ENCODE measurements around the gene ITPRIPL2.

ITPRIPL2 gene

DNA sequence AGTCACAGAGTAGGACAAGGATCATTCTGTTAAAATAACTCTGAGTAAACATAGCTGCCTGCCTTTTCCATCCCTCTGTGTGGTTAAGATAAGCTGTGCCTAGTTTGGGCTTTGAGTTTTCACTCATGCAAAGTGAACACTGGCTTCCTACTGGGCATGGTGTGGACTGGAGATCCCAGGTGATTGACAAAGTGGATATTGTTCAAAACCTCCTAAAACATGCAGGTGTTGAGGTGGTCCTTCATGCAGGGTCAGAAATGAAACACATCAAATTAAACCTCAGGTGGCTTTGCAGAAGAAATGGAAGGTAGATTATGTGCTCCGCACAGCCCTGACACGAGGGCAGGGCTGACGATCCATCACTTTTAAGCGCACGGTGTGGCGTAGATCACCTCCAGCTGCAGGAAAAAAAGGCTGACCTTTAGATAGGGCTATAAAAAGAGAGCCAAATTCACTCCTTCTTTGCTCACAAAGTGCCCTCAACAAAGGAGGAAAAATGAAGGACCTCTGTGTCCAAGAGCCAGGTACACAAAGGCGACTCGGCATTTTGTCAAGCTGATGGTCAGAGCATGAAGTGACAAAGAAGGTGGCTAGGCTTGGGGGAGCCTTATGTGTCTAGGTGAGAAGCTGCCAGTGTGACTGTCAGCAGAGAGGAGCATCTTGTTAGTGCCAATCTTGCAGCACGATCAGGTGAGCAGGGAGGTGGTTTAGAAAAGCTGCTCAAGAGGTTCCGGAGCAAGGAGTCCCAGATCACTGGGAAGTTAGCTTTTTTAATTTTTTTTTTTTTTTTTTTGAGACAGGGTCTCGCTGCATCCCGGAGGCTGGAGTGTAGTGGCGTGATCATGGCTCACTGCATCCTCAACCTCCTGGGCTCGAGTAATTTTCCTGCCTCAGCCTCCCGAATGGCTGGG is 19.9 kb upstream of the ITPRIPL2 start:
- no peak for DNase-seq

DNA sequence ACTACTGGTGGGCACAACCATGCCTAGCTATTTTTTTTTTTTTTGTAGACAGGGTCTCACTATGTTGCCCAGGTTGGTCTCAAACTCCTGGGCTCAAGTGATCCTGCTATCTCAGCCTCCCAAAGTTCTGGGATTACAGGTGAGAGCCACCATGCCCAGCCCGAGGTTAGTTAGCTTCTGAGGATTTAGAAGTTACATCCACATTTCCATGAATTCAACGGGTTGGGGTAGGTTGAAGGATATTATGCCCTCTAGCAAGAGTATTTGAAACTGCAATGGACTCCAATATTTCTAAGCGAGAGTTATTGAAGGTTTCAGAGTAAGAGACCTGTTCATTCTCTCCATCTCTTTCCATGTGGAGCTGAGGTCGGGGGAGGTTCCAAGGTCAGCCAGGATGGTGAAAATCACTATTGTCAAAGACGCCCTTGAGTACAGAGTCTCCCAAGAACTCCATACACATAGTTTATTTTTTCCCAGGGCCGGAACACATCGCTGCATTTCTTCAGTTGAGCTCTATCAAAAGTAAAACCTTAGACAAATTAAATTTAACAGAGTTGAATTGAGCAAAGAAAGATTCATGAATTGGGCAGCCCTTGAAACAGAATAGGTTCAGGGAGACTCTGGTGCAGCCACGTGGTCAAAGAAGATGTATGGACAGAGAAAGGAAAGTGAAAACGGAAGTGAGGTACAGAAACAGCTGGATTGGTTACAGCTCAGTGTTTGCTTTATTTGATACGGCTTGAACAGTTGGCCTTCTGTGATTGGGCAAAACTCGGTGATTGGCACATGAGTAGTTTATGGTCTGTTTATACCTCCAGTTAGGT is 19.0 kb upstream of the ITPRIPL2 start:
- DNase-seq = no peak

DNA sequence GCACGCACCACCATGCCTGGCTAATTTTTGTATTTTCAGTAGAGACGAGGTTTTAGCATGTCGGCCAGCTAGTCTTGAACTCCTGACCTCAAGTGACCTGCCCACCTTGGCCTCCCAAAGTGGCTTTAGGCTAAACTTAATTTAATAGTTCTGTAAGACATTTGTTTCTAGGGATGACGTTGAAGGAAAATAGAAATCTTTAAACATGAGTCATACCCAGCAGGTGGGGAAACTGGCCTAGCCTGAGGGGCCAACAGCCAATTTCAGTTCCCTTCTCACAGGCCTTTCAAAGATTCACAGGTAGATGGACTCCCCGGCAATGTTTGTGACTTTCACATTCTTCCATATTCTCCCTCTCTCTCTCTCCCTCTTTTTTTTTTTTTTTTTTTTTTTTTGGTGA is 18.1 kb upstream of the ITPRIPL2 start:
- DNase-seq = no peak

DNA sequence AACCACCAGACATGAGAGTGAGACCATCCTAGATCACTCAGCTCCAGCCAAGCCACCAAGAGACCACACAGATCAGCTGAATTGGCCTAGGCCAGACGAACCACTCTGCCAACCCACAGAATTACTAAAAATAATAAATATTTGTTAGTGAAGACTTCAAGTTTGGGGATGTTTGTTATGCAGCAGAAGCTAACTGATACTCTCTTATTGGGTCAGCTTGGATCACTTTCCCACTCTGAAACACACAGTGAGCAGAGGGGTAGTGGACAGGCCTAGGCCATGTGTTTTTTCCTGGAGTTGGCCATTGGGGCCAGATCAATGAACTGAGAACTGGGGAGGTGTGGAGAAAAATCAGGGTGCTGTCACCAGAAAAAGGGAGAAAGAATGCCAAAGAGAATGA is 15.6 kb upstream of the ITPRIPL2 start:
- no peak for DNase-seq

DNA sequence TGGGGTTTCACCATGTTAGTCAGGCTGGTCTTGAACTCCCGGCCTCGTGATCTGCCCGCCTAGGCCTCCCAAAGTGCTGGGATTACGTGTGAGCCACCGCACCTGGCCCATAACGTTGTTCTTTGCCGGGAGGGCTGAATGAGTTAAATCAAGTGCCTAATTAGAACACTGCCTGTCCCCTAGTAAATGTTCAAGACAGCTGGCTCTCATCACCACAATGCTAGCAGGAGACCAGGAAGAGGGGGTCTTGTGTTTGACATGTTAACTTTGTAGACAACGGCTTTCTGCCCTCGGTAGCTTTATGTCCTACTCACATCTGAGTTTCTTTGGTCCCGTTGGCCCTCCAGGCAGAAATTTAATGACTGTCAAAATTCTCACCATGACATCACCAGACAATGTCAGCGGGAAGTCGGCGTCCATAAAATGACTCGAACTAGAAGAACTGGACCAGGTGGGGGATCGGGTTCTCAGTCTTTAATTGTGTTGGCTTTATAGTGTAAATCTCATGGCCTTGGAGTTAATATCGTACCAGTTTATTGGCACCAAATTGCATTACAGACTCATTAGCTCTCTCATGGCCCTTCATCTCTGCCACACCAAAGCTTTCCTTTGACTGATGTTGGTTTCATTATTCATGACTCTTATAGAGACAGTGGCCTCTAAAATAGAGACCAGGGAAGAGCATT is 11.4 kb upstream of the ITPRIPL2 start:
- DNase-seq = no peak

DNA sequence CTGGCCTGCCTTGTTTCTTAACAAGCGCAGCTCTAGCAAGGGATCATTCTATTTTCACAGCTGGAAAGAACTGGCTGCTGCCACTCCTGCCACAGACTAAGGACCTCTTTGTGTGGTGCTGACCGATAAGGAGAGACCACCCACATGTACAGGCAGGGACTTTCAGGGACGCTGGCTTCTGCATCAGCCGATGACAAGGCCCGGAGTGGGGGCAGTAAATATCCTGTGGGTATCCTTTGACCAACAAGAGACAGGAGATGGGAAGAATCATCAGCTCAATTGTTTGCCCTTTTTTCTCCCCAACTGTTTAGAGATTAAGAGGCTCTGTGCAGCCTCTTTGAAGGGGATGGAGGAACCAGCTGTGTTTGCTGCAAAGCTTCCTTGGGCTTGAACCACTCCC is 9.2 kb upstream of the ITPRIPL2 start:
- no peak for DNase-seq

DNA sequence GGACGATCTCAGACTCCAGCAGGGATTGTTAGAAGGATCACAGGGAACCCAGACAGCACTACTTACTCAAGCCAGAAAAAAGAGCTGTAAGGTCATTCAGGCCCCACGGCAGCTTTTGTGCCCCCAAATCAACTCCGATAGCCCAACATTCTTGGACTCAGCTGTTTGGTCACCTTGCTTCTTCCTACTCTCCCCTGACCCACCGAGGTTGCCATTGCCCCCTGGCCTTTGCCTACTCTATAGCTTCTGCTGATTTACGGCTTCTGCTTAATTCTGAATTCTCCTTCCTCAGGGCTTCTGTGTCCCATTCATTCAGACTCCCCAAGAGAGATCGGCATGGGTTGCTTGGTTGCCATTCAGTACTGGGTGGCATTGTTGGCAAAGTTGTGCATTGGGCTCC is 8.6 kb upstream of the ITPRIPL2 start:
- DNase-seq = no peak

DNA sequence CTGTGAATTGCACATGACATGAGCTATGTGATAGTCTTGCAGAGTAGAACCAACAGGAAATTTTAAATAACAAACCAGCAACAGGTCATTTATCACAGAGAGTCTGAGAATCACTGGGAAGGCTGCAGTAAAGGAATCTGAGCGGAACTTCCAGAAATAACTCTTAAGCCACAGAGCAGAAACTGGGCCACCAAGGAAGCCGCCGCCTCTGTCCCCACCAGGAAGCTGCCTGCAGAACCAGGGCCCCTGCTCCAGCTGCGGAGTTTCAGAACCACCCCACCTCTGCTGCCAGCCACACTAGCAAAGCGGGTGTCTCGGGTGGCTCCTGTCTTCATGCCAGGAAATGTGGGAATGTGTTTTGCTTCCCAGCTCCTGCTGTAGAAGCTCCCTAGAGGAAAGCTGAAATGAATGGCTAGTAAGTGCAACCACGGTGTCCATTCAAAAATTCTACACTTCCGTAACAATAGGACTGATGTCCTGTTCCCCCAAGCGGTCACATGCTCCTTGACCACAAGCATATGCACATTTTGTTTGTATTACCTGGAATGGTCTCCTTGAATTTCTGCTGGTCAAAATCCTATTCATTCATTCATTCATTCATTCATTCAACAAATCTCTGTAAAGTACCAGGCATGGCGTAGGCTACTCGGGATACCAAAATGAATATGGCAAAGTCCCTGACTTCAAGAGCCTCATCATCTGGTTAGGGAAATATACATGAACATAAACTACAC is 7.7 kb upstream of the ITPRIPL2 start:
- DNase-seq = no peak

DNA sequence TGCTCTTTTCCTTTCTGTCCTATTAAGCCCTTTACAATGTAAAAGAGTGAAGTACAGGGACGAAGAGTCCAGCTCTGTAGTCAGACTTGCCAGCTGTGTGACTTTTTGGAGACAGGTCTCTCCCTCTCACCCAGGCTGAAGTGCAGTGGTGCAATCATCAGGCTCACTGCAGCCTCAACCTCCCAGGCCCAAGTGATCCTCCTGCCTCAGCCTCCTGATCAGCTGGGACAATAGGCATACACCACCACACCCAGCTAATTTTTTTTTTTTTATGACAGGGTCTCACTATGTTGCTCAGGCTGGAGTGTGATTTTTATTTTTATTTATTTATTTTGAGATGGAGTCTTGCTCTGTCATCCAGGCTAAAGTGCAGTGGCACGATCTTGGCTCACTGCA is 7.1 kb upstream of the ITPRIPL2 start:
- DNase-seq = no peak

DNA sequence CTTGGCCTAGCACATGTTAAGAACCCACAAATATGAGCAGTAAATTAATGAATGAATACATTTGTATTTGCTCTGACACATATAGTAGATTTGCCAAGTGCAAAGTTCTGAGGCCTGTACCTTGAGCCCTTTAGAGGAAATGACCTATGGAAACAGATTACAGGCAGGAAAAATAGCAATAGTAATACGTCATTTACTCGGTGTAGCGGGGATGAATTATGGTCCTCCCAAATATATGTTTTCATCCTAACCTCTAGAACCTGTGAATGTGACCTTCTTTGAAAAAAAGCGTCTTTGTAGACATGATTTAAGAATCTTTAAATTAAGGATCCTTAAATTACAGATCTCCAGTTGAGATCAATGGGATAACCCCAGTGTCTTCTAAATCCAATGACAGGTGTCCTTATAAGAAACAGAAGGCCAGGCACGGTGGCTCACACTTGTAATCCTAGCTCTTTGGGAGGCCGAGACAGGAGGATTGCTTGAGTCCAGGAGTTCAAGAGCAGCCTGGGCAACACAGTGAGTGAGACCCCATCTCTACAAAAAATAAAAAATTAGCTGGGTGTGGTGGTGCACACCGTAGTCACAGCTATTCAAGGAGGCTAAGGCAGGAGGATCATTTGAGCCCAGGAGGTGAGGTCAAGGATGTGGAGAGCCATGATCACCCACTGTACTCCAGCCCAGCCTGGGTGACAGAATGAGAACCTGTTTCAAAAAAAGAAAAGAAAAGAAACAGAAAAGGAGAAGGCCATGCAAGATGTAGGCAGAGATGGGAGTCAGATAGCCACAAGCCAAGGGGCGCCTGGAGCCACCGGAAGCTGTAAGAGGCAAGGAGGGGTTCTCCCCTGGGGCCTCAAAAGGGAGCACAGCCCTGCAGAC is 5.1 kb upstream of the ITPRIPL2 start:
- DNase-seq = no peak

DNA sequence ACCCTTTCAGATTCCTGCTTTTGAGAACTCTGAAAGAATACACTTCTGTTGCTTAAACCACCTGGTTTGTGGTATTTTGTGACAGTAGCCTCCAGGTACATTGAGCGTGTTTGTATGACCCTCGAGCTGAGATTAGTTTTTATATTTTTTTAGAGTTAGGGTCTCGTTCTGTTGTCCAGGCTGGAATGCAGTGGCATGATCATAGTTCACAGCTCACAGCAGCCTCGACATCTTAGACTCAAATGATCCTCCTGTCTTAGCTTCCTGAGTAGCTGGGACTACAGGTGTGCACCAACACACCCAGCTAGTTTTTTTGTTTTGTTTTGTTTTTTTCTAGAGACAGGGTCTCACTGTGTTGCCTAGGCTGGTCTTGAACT is 4.5 kb upstream of the ITPRIPL2 start:
- no peak for DNase-seq

DNA sequence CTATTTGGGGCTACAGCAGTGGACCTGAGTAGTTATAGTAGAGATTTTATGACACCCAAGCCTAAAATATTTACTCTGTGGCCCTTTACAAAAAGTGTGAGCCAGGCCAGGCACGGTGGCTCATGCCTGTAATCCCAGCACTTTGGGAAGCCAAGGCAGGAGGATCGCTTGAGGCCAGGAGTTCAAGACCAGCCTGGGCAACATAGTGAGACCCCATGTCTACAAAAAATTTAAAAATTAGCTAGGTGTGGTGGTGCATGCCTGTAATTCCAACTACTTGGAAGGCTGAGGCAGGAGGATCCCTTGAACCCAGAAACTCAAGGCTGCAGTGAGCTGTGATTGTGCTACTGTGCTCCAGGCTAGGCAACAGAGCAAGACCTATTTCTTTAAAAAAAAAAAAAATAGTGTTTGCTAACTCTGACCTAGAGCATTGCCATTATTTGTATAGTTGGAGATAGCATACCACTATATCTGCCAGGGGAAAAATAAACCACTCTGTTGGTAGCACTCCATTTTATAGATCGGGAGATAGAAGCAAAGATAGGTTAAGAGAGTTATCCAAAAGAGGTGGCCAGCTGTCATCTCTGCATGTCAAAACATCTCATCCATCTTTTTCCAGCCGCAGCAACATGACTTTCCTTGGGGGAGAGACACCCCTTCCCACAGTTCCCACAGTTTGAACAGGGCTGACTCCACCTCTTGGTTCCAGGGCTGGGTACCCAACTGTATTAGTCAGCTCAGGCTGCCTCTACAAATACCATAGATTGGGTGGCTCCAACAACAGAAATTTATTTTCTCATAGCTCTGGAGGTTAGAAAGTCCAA is 3.0 kb upstream of the ITPRIPL2 start:
- DNase-seq = no peak

DNA sequence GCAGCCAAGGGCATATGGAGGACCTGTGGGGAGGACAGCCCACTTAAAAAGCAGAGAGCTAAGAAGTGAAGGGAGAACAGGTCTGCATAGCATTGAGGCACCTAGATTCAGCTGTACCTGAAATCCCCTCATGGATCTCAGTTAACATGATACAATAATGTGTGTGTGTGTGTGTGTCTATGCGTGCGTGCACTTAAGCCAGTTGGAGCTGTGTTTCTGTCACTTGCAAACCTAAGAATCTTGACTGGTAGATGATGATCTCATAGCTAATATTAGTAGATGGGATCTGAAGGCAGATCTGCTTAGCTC is 1.7 kb upstream of the ITPRIPL2 start:
- DNase-seq = no peak

DNA sequence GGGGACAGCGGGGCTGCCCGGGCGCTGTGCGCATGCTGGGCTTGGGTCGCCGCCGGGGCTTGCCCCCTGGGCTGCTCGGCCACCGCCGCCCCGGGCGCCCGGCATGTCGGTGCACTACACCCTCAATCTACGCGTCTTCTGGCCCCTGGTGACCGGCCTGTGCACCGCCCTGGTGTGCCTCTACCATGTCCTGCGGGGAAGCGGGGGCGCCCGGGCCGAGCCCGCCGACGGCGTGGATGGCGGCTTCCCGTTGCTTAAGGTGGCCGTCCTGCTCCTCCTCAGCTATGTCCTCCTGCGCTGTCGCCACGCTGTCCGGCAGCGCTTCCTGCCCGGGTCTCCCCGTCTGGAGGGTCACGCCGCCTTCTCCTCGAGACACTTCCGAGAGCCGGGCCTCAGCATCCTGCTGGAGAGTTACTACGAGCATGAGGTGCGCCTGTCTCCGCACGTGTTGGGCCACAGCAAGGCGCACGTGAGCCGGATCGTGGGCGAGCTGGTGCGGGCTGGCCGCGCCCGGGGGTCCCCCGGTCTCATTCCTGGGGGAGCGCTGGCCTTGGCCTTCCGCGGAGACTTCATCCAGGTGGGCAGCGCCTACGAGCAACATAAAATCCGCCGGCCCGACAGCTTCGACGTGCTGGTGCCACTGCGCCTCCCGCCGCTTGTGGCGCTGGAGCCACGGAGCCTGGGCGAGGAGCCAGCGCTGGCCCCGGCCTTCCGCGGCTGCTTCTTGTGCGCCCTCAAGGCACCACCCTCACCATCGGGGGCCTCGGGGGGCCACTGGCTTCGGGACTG is 789 bp downstream of the ITPRIPL2 start:
- no peak for DNase-seq

DNA sequence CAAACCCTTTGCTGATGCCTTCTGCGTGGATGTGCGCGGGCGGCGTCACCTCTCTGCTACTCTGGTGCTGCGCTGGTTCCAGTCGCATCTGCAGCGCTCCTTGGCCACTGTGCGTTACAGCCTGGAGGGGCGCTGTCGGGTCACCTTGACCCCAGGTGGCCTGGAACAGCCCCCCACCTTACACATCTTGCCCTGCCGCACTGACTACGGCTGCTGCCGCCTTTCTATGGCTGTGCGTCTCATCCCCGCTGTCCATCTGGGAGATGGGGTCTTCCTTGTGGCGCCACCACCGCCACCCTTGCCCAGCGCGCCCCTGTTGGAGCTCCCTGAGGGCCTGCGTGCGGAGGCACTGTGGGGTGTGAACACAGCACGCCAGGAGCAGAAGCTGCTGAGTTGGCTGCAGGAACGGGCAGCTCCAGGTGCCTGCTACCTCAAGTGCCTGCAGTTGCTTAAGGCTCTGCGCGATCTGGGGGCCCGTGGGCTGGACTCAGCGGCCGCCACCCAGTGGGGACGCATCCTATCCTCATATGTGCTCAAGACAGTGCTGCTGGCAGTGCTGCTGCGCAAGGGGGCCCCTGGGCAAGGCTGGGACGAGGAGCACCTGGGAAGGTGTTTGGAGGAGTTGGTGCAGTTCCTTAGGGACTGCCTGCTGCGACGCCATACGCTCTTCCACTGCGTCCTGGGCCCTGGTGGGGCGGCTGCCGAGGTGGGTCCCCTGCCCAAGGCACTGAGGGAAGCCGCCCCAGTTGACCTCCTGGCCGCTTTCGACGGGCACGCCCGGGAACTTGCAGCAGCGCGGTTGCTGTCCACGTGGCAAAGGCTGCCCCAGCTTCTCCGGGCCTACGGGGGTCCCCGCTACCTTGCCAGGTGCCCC is 1.6 kb downstream of the ITPRIPL2 start:
- no peak for DNase-seq

DNA sequence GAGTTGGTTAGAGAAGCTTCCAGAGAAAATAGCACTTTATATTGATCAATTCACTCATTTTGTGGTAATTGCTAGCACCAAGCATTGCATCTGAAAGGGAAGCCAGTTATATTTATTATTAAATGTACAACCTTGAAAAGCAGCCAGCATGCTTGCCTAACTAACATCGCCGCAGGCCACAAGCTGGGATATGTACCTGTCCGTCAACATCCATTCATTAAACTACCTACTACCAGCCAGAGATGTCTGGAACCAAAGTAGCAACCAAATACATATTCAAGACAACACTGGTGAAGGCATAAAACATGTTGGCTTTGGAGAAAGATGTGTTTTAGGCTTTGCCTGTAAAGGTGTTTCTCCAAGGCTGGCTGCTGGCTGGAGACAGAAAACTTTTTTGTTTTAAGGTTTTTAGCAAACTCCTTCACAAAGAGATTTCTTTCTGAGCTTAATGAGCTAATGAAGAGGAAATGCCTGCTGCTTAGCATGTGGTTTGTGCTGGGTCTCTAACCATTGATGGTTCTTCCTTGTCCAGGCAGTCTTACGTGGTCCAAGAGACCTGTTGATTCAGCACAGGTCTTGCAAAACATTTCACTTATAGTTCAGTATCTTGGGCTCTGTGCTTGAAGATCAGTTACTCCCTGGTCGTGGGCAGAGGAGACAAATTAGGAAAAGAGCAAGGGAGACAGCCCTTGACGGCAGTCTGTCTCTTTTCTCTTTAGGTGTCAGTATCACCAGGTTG is 3.1 kb downstream of the ITPRIPL2 start:
- no peak for DNase-seq

DNA sequence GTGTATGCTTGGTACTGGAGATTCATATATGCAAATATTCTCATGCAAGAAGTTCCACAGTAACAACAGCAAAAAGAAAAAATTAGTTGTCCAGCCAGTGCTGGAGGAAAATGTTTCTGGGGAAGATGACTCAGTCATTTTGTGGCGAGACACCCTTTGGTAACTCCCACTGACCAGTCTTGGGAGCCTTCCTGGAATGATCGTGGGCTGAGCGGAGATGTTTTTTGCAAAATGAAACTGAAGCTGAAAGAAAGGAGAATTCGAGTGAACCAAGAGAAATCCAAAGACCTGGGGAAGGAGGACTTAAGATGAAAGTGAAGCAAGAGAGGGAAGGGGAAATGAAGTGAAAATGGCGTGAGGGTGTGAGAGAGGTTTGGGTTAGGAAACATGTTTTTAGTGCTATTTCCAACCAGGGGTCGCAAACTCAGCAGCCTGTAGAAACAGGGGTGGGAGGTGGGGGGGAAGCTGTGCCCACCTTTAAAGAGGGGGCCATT is 5.2 kb downstream of the ITPRIPL2 start:
- DNase-seq = no peak

DNA sequence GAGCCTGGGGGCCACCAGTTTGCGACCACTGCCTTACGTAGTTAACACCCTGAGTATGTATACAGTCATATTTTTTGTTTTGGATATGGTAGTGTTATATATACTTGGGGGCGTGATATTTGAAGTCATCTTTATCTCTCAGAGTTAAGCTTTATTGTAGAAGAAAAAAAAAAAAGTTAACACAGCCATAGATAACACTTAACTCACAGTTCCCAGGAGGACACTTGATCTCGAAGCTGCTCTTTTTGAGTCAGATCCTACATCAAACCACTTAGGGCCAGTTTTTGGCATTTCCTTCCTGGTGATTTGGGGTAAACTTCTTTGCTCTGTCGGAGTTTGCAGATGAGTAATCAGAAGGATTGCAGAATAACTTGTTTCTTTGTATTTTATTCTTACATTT is 5.8 kb downstream of the ITPRIPL2 start:
- no peak for DNase-seq

Data from activated effector memory CD4-positive, alpha-beta T cell treated with Interleukin-2 at 50 U/mL for 16 hours (primary cell).